A673 (cell line): ENCODE data around the gene LFNG.

ENCODE experiments used
- EZH2 ChIP-seq: fragments of 200-600 bp; sonication (generic); IDR thresholded peaks from 2 replicates; pipeline ENCODE4 v1.6.1; 2017; ENCODE audit warnings: borderline replicate concordance, low read depth, mild to moderate bottlenecking, mixed read lengths, antibody characterized with exemption, low read length; ENCODE audit not compliant: poor library complexity, severe bottlenecking
- TF ChIP-seq, protein P1 (sequence below): fragments of 300-800, 200-600 bp; sonication (generic); conservative IDR thresholded peaks from 2 replicates; pipeline ENCODE4 v1.5.1; 2017; ENCODE audit warnings: low read depth, mild to moderate bottlenecking, antibody characterized with exemption, low read length, moderate library complexity, mixed read lengths

DNA sequence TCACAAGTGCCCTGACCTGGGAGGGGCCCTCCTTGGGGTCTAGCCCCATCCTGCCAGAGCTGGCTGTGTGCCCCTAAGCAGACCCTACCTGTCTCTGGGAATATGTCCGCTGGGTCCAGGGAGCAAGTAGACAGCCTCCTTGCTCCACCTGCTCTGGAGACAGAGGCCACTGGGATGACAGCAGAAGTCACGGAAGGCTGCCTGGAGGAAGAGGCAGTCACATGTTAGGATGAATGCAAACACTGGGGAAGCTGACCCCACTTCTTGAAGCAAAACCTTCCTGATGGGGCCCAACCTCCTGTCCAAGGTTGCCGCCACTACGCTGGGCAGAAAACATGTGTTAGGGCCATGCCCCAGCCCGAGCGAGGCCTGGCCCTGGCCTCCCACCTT is 11.7 kb upstream of the LFNG start:
- TF ChIP-seq, protein P1, sequence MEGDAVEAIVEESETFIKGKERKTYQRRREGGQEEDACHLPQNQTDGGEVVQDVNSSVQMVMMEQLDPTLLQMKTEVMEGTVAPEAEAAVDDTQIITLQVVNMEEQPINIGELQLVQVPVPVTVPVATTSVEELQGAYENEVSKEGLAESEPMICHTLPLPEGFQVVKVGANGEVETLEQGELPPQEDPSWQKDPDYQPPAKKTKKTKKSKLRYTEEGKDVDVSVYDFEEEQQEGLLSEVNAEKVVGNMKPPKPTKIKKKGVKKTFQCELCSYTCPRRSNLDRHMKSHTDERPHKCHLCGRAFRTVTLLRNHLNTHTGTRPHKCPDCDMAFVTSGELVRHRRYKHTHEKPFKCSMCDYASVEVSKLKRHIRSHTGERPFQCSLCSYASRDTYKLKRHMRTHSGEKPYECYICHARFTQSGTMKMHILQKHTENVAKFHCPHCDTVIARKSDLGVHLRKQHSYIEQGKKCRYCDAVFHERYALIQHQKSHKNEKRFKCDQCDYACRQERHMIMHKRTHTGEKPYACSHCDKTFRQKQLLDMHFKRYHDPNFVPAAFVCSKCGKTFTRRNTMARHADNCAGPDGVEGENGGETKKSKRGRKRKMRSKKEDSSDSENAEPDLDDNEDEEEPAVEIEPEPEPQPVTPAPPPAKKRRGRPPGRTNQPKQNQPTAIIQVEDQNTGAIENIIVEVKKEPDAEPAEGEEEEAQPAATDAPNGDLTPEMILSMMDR: no peak
- no peak for TF ChIP-seq EZH2
